Bronchus fibroblast of lung (primary cell): ENCODE results near the gene MAP1LC3B. TPM values are rescaled to one million over a fixed set of nuclear protein-coding genes. Genes with fewer than 3 reads are reported as not detected.

ENCODE experiments used
- total RNA-seq: library from RNA; depleted of rRNA; stranded (reverse); fragments of >200 nt; gene quantifications from 2 replicates; pipeline ENCODE4 v1.2.3, GENCODE V29; 2015

Gene MAP1LC3B
- 21.7 and 24.7 TPM in 2 replicates for total RNA-seq

GRCh38 chr16:87391950-87392820, at the start of gene MAP1LC3B:
Gene MAP1LC3B (plus strand): TSS chr16:87392336. CDS start chr16:87392428, 92 bp downstream.

GRCh38 chr16:87383505-87384161, 8.5 kb upstream of the MAP1LC3B start, which contains the start of gene FBXO31:
Gene FBXO31 (minus strand): TSS chr16:87383776. CDS start chr16:87383744, 32 bp downstream.

Other genes with a start within 250 kb of the MAP1LC3B start
- 2.5 and 6.1 TPM in 2 replicates for gene C16orf95, start 74.9 kb upstream of the MAP1LC3B start, total RNA-seq
- gene FBXO31, start 8.6 kb upstream of the MAP1LC3B start, total RNA-seq: 14.7 and 17.7 TPM in 2 replicates
- gene ZCCHC14, start 100.7 kb downstream of the MAP1LC3B start, total RNA-seq: 3.2 and 3.6 TPM in 2 replicates
- gene JPH3, start 210.2 kb downstream of the MAP1LC3B start, total RNA-seq: under 0.01 and 0.17 TPM in 2 replicates